DMS153 treated with DMSO at 0.1 percent for 48 hours (cell line): ENCODE measurements around the gene C12orf57.

Source experiments
- DNase-seq: peaks from one replicate; lab custom pipeline; 2025; ENCODE audit not compliant: unreplicated experiment; lab: John Stamatoyannopoulos, UW

The C12orf57 gene

DNA sequence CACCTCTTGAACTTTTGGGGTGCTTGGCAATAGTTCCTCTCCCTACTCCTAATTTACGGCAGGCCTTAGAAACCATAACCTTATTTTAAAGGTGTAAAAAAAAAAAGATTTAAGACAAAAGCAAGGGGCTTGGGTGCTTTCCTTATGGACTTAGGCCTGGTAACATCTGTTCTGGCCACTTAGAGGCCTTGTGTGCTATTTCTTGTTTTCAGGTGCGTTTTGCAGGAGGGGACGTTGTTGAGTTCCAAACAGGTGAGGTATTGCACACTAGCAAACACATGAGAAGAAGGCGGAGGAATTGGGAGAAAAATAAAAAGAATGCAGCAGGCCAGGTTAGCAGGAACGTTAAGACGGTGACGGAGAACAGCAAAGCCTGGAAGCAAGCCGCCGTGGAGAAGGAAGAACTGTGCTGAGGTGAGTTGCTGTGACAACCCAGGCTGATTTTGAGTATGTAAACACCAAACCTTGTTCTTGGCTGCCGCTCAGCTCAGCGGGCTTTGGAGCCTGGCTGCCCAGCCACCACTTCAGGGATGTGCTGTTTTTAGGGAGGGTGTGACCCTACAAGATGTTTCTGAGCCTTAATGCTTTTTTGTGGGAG lies 44.2 kb downstream of the C12orf57 start:
- DNase-seq = no peak
